ENCODE measurements around the gene AUTS2. TPM values are rescaled to one million over a fixed set of nuclear protein-coding genes. Genes with fewer than 3 reads are reported as not detected.

AUTS2 gene
- total RNA-seq, 6 experiments from 2014 or later = 10.4 to 32.0 (median 19.3) TPM

- 52% methylated on average over 3 of the region's 3 CpGs for WGBS (ENCODE audit: insufficient coverage, low coverage, low lambda C conversion rate, missing lambda C conversion rate)
- DNase-seq = no peak
- TF ChIP-seq POLR2A (IDR thresholded peaks at IDR 0.05) = no peak
- TF ChIP-seq, protein P1, sequence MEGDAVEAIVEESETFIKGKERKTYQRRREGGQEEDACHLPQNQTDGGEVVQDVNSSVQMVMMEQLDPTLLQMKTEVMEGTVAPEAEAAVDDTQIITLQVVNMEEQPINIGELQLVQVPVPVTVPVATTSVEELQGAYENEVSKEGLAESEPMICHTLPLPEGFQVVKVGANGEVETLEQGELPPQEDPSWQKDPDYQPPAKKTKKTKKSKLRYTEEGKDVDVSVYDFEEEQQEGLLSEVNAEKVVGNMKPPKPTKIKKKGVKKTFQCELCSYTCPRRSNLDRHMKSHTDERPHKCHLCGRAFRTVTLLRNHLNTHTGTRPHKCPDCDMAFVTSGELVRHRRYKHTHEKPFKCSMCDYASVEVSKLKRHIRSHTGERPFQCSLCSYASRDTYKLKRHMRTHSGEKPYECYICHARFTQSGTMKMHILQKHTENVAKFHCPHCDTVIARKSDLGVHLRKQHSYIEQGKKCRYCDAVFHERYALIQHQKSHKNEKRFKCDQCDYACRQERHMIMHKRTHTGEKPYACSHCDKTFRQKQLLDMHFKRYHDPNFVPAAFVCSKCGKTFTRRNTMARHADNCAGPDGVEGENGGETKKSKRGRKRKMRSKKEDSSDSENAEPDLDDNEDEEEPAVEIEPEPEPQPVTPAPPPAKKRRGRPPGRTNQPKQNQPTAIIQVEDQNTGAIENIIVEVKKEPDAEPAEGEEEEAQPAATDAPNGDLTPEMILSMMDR (IDR thresholded peaks at IDR 0.05) = no peak
These were observed 496.6 kb downstream of the AUTS2 start for GRCh38 chr7:70094831-70095230.

GRCh38 chr7:70097645-70098044 is 499.4 kb downstream of the AUTS2 start:
- no peaks in the 10 kb centered on the region for H3K4me1 ChIP-seq
- no peak overlapping the region for H3K4me3 ChIP-seq
- ATAC-seq (no peak), DNase-seq (no peak)
- H3K27ac ChIP-seq = no peak overlapping the region
- H3K36me3 ChIP-seq = no peaks in the 10 kb centered on the region
- intact Hi-C loops (cut with DNase I) = no loop called here
- no peaks in the 10 kb centered on the region for H3K9me3 ChIP-seq
- 65% methylated on average over 2 of the region's 2 CpGs for WGBS (ENCODE audit: insufficient coverage, low coverage, low lambda C conversion rate, missing lambda C conversion rate)
- no peak for TF ChIP-seq POLR2A (IDR thresholded peaks at IDR 0.05)
- TF ChIP-seq, protein P1 (IDR thresholded peaks at IDR 0.05) = no peak
- no peaks in the 10 kb centered on the region for H3K27me3 ChIP-seq

More at GRCh38 chr7:70094831-70095230, 496.6 kb downstream of the AUTS2 start:
- H3K27ac ChIP-seq = no peak overlapping the region
- H3K9me3 ChIP-seq = no peaks in the 10 kb centered on the region
- H3K4me1 ChIP-seq = no peaks in the 10 kb centered on the region
- H3K27me3 ChIP-seq = no peaks in the 10 kb centered on the region
- intact Hi-C loops (cut with DNase I) = no loop called here
- H3K36me3 ChIP-seq = no peaks in the 10 kb centered on the region
- no peak overlapping the region for H3K4me3 ChIP-seq
- no peak for ATAC-seq

GRCh38 chr7:70098133-70098561 is 499.9 kb downstream of the AUTS2 start:
- Histone ChIP-seq H3K27me3 (no peaks in the 10 kb centered on the region), H3K4me3 (no peak overlapping the region), H3K27ac (no peak overlapping the region), H3K4me1 (no peaks in the 10 kb centered on the region), H3K9me3 (no peaks in the 10 kb centered on the region), H3K36me3 (no peaks in the 10 kb centered on the region)
- intact Hi-C loops (cut with DNase I) = no loop called here
- TF ChIP-seq, protein P1 (IDR thresholded peaks at IDR 0.05) = no peak
- no peak for TF ChIP-seq POLR2A (IDR thresholded peaks at IDR 0.05)
- WGBS (ENCODE audit: insufficient coverage, low coverage, low lambda C conversion rate, missing lambda C conversion rate) = 54% methylated on average over 3 of the region's 3 CpGs
- ATAC-seq (peak in 3 of 4 donors; percentile 16 to 21 (median 19)), DNase-seq (no peak)

DNA sequence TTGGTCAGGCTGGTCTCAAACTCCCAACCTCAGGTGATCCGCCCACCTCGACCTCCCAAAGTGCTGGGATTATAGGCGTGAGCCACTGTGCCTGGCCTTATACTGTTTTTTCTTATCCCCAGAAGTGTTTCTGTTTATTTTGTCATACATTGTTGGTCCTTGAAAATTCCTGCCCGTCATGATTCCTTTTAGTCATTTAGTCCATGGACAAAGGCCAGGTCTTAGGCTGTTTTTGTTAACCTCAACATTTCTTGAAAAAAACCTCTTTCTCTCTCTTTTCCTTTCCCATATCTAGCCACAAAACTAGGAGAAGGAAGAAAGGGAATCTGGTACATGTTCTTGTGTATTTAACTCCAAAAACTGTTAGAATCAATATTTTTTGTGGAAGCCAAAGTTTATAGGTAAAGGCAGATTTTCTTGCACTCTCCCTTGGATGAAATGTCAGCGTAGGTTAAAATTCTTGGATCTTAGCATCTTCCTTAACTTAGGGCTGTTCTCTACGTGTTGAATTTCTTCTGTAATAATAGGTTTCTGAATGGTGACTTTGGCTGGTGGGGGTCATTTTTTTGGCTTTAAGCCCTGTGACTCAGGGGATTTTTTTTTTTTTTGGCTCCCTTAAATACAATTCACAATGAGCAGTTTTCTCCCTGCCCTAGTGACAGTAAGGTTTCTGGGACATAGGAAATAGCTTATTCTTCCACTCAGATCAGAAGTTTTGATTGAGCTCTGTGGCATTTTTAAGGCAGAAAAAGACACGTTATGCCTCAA is 500.8 kb downstream of the AUTS2 start:
- Histone ChIP-seq H3K27me3 (no peaks in the 10 kb centered on the region), H3K36me3 (no peaks in the 10 kb centered on the region), H3K4me1 (no peaks in the 10 kb centered on the region), H3K4me3 (no peak overlapping the region), H3K27ac (no peak overlapping the region), H3K9me3 (no peaks in the 10 kb centered on the region)
- DNase-seq (no peak), ATAC-seq (peak in 1 of 4 donors; percentile 30)
- TF ChIP-seq, protein P1 (IDR thresholded peaks at IDR 0.05) = no peak
- no peak for TF ChIP-seq POLR2A (IDR thresholded peaks at IDR 0.05)
- 66% methylated on average over 7 of the region's 7 CpGs for WGBS (ENCODE audit: insufficient coverage, low coverage, low lambda C conversion rate, missing lambda C conversion rate)
- intact Hi-C loops (cut with DNase I) = no loop called here
